Measurements from ENCODE around the gene KDM2B. TPM values are rescaled to one million over a fixed set of nuclear protein-coding genes. Genes with fewer than 3 reads are reported as not detected.

KDM2B gene
- polyA plus RNA-seq (2011; rRNA removed) (7.9 and 15.0 TPM in 2 replicates), polyA minus RNA-seq (2011; rRNA and poly(A)+ RNA removed) (15.6 and 22.4 TPM in 2 replicates)

GRCh38 chr12:121580959-121581685, at the start of gene KDM2B:
TSS of gene KDM2B (minus strand) at chr12:121581023. CDS start at chr12:121580911, 112 bp downstream.
- peak within 1 kb of the TSS; percentile 57 for H3K4me3 ChIP-seq (ENCODE audit: low read depth, low read length)
- H3K27me3 ChIP-seq (ENCODE audit: control insufficient read depth, insufficient read depth, low read length) = no peaks in the 10 kb centered on the region
- TF ChIP-seq CTCF (IDR thresholded peaks at IDR 0.05; ENCODE audit: insufficient read depth, low read depth, low read length) = no peak
- DNase-seq (ENCODE audit: low read depth) = no peak
- CTCF ChIA-PET = interaction anchor here (1.0 to 1.8 kb wide), 3 partner anchors 29 to 42 kb away, joined by 3 to 18 read pairs (median 4); no protein-coding TSS in a partner anchor
- H3K36me3 ChIP-seq (ENCODE audit: control insufficient read depth, insufficient read depth, low read length) = no peaks in the 10 kb centered on the region
- POLR2A ChIA-PET = interaction anchor here (0.6 kb wide), 1 partner anchor 121 kb away, joined by 3 read pairs; no protein-coding TSS in a partner anchor

GRCh38 chr12:121628536-121628935, 47.7 kb upstream of the KDM2B start:
- no peak overlapping the region for H3K4me3 ChIP-seq (ENCODE audit: low read depth, low read length)
- no peaks in the 10 kb centered on the region for H3K36me3 ChIP-seq (ENCODE audit: control insufficient read depth, insufficient read depth, low read length)
- H3K27me3 ChIP-seq (ENCODE audit: control insufficient read depth, insufficient read depth, low read length) = no peaks in the 10 kb centered on the region
- no peak for DNase-seq (ENCODE audit: low read depth)
- ChIA-PET CTCF (interaction anchor here (0.6 to 4.1 kb wide), 5 partner anchors 18 to 130 kb away, joined by 3 to 15 read pairs (median 4); partner anchors contain the start of gene MORN3), POLR2A (interaction anchor here (0.6 kb wide), 1 partner anchor 71 kb away, joined by 3 read pairs; no protein-coding TSS in a partner anchor)
- no peak for TF ChIP-seq CTCF (IDR thresholded peaks at IDR 0.05; ENCODE audit: insufficient read depth, low read depth, low read length)

GRCh38 chr12:121628037-121628436, 47.2 kb upstream of the KDM2B start:
- DNase-seq (ENCODE audit: low read depth) = no peak
- Histone ChIP-seq H3K36me3 (ENCODE audit: control insufficient read depth, insufficient read depth, low read length) (no peaks in the 10 kb centered on the region), H3K4me3 (ENCODE audit: low read depth, low read length) (peak overlapping the region; percentile 59), H3K27me3 (ENCODE audit: control insufficient read depth, insufficient read depth, low read length) (no peaks in the 10 kb centered on the region)
- CTCF ChIA-PET = interaction anchor here (0.6 to 6.3 kb wide), 5 partner anchors 9 to 129 kb away, joined by 3 to 75 read pairs (median 7); no protein-coding TSS in a partner anchor
- POLR2A ChIA-PET = interaction anchor here (0.6 kb wide), 1 partner anchor 71 kb away, joined by 3 read pairs; no protein-coding TSS in a partner anchor
- no peak for TF ChIP-seq CTCF (IDR thresholded peaks at IDR 0.05; ENCODE audit: insufficient read depth, low read depth, low read length)

GRCh38 chr12:121626853-121627640, 46.2 kb upstream of the KDM2B start:
- TF ChIP-seq CTCF (IDR thresholded peaks at IDR 0.05; ENCODE audit: insufficient read depth, low read depth, low read length) = peak; percentile 34
- CTCF ChIA-PET = interaction anchor here (0.9 to 6.3 kb wide), 16 partner anchors 8 to 133 kb away, joined by 3 to 75 read pairs (median 4); partner anchors contain the start of gene MORN3
- POLR2A ChIA-PET = interaction anchor here (0.6 kb wide), 1 partner anchor 25 kb away, joined by 8 read pairs; no protein-coding TSS in a partner anchor
- no peaks in the 10 kb centered on the region for H3K36me3 ChIP-seq (ENCODE audit: control insufficient read depth, insufficient read depth, low read length)
- DNase-seq (ENCODE audit: low read depth) = no peak
- peak overlapping the region; percentile 59 for H3K4me3 ChIP-seq (ENCODE audit: low read depth, low read length)
- no peaks in the 10 kb centered on the region for H3K27me3 ChIP-seq (ENCODE audit: control insufficient read depth, insufficient read depth, low read length)
